NCI-H748 (cell line): ENCODE measurements around the gene MYO7A.

Experiments used
- DNase-seq: peaks from one replicate; lab custom pipeline; 2025; ENCODE audit not compliant: unreplicated experiment; lab: John Stamatoyannopoulos, UW

MYO7A gene

DNA sequence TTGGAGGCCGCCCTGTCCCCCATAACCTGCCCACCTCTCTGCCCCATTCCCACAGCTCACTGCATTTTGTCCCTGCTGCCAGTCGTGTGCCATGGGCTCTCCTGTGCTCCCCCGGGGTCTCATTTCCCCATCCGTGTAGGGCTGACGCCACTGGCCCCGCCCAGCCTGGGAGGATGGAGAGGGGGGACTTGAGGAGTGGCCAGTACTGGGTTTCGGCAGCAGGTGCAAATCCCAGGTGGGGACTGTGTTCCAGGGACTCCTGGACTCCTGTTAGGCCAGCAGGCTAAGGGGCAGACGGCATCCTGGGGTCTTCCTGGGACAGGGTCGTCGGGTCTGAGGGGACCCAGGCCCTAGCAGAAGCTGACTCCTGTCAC, 1.2 kb upstream of the MYO7A start:
- DNase-seq: peak; percentile 35

DNA sequence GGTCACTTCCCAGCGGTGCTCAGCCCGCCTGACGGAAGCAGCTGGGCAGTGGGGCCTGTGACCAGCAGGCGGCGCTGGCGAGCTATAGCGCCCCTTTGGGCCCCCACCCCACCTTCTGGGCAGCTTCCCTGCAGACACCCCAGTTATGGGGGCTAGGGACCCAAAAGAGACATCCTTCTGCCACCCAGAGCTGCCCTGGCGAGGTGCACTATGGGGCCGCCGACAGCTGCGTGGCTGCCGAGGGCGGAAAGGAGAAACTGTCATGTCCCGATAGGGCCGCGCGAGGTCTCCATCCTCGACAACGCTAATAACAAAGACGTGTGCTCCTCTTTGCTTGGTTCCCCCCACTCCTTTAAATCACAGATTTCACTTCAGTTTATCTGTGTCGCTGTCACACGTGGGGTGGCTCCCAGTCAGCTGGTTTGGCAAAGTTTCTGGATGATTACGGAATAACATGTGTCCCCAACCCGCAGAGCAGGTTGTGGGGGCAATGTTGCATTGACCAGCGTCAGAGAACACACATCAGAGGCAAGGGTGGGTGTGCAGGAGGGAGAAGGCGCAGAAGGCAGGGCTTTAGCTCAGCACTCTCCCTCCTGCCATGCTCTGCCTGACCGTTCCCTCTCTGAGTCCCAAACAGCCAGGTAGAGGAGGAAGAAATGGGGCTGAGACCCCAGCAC, 673 bp upstream of the MYO7A start:
- peak; percentile 61 for DNase-seq

- DNase-seq: no peak
Measured at GRCh38 chr11:77129069-77129841, 1.2 kb downstream of the MYO7A start.

DNA sequence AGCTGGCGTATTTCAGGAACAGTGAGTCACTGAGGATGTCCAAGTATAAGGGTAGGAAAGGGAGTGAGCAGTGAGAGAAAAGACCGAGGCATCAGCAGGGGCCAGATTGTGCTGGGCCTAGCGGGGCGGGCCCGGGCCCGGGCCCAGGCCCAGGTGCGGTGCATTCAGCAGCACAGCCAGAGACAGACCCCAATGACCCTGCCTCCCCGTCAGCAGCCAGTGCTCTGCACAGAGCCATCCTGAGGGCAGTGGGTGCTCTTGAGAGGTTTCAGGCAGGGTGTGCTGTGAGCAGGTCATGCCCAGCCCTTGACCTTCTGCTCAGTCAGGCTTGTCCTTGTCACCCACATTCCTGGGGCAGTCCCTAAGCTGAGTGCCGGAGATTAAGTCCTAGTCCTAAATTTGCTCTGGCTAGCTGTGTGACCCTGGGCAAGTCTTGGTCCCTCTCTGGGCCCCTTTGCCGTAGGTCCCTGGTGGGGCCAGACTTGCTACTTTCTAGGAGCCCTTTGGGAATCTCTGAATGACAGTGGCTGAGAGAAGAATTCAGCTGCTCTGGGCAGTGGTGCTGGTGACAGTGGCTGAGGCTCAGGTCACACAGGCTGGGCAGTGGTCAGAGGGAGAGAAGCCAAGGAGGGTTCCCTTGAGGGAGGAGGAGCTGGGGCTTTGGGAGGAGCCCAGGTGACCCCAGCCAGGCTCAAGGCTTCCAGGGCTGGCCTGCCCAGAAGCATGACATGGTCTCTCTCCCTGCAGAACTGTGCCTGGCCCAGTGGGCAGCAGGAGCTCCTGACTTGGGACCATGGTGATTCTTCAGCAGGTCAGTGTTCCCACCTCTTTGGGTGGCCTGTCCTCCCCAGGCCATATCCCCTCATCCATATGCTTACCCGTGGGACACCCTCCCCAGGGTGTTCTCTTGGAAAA, 2.1 kb downstream of the MYO7A start:
- DNase-seq: no peak

- no peak for DNase-seq
Measured at GRCh38 chr11:77130763-77131513, 2.9 kb downstream of the MYO7A start.

DNA sequence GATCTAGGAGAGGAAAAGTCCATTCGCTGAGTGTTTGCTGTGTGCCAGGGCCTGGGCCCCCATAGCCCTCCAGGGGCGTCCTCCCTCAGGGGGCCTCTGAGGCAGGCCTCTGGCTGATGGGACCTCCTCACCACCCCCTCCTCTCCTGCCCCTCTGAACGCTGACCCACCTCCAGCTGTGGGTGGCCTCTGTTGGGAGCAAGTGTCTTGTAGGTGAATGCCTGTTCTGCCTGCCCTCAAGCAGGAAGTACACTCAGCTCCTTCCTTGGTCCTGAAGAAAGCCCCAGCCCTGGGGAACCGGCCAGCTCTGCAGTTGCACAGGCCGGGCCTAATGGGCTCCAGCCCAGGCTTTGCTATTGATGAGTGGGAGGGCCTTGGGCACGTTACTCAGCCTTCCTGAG, 3.5 kb downstream of the MYO7A start:
- DNase-seq: no peak

- no peak for DNase-seq
Measured at GRCh38 chr11:77135069-77135468, 7.0 kb downstream of the MYO7A start.

- no peak for DNase-seq
Measured at GRCh38 chr11:77136074-77136473, 8.0 kb downstream of the MYO7A start.

GRCh38 chr11:77136784-77137420, 8.9 kb downstream of the MYO7A start:
- no peak for DNase-seq

DNA sequence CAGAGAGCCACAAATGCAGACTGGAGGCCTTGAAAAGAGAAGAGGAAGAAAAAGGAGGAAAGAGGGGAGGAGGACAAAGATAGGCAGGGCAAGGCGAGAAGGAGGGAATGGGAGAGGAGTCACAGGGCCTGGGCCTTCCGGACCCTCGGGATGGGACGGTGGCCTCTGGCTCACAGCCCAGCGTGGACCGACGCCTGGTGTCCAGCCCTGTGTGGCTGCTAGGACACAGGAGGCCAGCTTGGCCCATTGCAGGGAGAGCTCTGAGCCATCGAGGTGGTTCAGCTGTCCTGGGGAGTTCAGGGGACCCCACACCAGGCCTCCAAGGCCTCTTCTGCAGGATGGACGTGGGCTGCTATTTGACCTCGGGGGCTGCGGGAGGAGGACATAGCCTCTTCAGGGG, 9.4 kb downstream of the MYO7A start:
- DNase-seq: no peak

GRCh38 chr11:77138106-77138649, 10.1 kb downstream of the MYO7A start:
- DNase-seq: no peak

- no peak for DNase-seq
Measured at GRCh38 chr11:77139201-77139600, 11.2 kb downstream of the MYO7A start.

DNA sequence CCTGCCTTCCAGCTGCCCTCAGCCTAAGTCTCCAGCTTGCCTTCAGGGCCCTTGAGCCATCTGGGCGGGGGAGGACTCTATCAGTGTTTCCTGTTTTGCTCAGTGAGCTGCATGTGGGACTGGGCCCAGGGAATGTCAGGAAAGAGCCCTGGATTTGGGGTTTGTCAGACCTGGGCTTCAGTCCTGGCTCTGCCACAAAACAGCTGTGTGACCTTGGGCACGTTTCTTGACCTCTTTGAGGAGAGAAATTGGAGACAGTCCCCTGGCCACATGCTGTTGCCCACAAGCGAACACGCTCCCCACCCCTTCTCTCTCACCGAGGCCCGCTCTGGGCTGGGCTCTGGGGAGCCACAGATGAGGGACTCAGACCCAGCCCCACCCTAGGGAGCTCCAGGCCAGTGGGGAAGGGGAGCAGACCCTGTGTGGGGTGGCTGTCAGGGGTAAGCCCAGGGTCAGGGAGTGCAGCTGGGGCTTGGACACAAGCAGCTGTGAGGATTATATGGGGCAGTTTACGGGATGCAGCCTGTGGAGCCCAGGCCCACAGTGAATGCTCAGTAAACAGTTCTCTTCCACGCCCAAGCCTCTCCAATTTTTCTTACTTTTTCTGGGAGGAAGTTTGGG, 12.3 kb downstream of the MYO7A start:
- no peak for DNase-seq

DNA sequence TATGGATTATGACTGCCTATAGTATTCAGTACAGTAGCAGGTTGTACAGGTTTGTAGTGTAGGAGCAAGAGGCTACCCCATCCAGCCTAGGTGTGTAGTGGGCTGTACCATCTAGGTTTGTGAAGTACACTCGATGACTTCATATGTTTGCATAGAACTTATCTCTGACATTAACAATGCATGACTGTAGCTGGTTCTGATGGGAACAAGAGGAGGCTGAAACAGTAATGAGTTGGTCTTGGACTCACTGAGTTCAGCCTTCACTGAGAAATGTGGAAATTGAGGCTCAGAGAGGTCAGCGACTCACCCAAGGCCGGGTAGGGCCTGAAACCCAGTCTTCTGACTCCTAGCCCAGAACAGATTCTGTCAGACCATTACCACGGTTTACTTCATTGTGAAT, 13.0 kb downstream of the MYO7A start:
- peak; percentile 30 for DNase-seq

GRCh38 chr11:77141475-77141874, 13.4 kb downstream of the MYO7A start:
- DNase-seq: no peak

DNA sequence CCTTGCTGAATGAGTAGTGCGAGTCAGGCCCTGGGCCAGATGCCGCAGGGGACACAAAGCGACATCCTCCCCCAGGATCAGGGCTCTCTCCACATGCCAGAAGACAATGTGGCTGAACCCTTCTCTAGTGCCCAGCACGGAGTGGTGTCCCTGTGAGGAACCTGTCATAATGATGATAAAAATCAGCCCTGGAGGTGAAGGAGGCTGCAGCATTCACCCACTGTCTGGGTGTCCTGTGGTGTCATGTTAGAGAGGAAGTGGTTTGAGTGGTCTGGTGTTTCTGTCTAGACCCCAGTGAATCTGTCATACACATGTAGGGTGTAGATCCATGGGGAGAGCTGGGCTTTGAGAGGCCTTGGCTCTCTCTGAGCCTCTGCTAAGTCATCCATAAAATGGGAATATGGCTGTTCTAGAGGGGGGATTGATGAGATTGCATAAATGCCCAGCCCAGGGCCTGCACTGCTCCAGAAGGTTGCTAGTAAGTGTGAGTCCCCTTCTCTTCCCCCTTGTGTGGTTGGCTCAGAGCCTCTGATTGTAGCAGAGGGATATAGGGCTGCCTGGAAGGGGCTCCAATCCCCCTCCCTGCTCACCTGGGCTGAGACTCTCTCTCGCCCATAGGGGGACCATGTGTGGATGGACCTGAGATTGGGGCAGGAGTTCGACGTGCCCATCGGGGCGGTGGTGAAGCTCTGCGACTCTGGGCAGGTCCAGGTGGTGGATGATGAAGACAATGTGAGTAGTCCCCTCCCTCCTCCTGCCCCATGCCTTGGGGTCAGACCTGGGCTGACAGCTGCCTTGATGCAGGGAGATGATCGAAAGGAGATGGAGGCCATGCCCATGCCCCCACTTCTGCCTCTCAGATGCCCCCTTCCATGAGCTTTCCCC, 14.3 kb downstream of the MYO7A start:
- no peak for DNase-seq

GRCh38 chr11:77143405-77144020, 15.5 kb downstream of the MYO7A start:
- DNase-seq: no peak

DNA sequence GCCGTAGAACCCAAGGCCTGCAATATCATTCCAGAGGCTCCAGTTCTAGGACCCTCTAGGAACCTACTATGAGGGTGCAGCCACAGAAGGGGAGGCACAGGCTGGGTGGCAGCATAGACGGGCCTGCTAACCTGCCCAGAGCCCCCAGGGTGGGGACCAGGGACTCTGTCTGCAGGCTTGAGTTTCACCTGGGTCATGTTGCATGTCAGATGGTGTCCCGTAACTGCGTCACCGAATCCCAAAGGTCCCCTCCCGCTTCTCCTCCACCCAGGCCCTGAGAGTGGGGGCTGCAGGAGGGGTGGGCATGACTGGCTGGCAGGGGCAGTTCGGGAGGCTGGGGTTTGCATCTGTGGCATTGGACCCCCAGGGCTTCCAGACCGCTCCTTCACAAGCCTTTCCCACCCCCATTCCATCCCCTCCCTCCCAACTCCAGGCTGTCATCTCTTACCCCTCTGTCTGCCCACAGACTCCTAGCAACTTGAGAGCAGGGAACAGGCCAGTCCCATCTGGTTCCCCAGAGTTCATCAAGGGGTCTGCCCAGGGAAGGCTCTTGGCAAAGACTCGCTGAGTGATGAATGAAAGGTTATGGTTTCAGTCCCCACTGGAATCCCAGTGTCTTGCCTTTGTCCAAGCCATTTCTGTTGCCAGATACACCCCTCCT, 16.3 kb downstream of the MYO7A start:
- no peak for DNase-seq
